Natural killer cell (primary cell): Measurements from ENCODE around the gene GKAP1. TPM values are rescaled to one million over a fixed set of nuclear protein-coding genes. Genes with fewer than 3 reads are reported as not detected.

Experiments
- ATAC-seq, 3 donors: fragments of 150-1000 bp in 2 of 3; fragments of 200-7000 bp in 1 of 3; cut with Tn5 transposase; 1 replicate in 1 of 3; 2 replicates in 2 of 3; pipeline ENCODE4 v1.10.0; 2021; ENCODE audit warnings: mild to moderate bottlenecking in 2 of 3, moderate library complexity in 2 of 3
- DNase-seq, 2 donors: peaks; one replicate each; pipeline versions ENCODE4 v3.0.0 to v3.0.0-alpha.2; 2013 to 2021; ENCODE audit warnings: mixed read lengths in 1 of 2
- H3K27ac ChIP-seq: one replicate; pipeline ENCODE4 v1.5.1; 2013; ENCODE audit warnings: mild to moderate bottlenecking, low read length
- H3K27me3 ChIP-seq: one replicate; pipeline ENCODE4 v1.6.1; 2013; ENCODE audit warnings: low read length; ENCODE audit not compliant: control insufficient read depth, insufficient read depth
- H3K36me3 ChIP-seq: one replicate; pipeline ENCODE4 v1.6.1; 2013; ENCODE audit warnings: low read length; ENCODE audit not compliant: control insufficient read depth, insufficient read depth
- H3K4me1 ChIP-seq: one replicate; pipeline ENCODE4 v1.6.1; 2013; ENCODE audit warnings: low read length; ENCODE audit not compliant: control insufficient read depth, insufficient read depth
- H3K4me3 ChIP-seq: one replicate; pipeline ENCODE4 v1.5.1; 2013; ENCODE audit warnings: low read length
- H3K9me3 ChIP-seq: one replicate; pipeline ENCODE4 v1.6.1; 2013; ENCODE audit warnings: low read length; ENCODE audit not compliant: control insufficient read depth, insufficient read depth
- H3K27ac Mint-ChIP-seq, 2 donors: one replicate each; pipeline ENCODE4 v1.8.0; 2022; ENCODE audit warnings: mild to moderate bottlenecking in 2 of 2, mixed read lengths in 2 of 2, moderate library complexity in 1 of 2
- H3K27me3 Mint-ChIP-seq, 2 donors: one replicate each; pipeline ENCODE4 v1.8.0; 2022; ENCODE audit warnings: low read depth in 2 of 2, mixed read lengths in 2 of 2
- H3K36me3 Mint-ChIP-seq: one replicate; pipeline ENCODE4 v1.8.0; 2022; ENCODE audit warnings: mixed read lengths
- H3K4me1 Mint-ChIP-seq, 2 donors: one replicate each; pipeline ENCODE4 v1.8.0; 2022; ENCODE audit warnings: mixed read lengths in 2 of 2
- H3K4me3 Mint-ChIP-seq: one replicate; pipeline ENCODE4 v1.8.0; 2022; ENCODE audit warnings: mild to moderate bottlenecking, moderate library complexity, mixed read lengths
- H3K9me3 Mint-ChIP-seq, 2 donors: one replicate each; pipeline ENCODE4 v1.8.0; 2022; ENCODE audit warnings: mixed read lengths in 2 of 2
- WGBS: methylation state at CpG from one replicate; pipeline ENCODE4 v1.1.7; 2013; ENCODE audit warnings: missing lambda C conversion rate; ENCODE audit not compliant: insufficient coverage; 5-methylcytosine and 5-hydroxymethylcytosine counted together
- intact Hi-C: fragments of 100-400 bp; cut with micrococcal nuclease; formaldehyde crosslinking; loops from one replicate; pipeline ENCODE4 v1.14.2; 2022
- total RNA-seq, 4 donors: library from RNA; stranded (reverse); fragments of 120-200 nt in 1 of 4; gene quantifications; one replicate each; pipeline versions ENCODE4 v1.2.3 to v1.2.4, GENCODE V29; 2013 to 2022
- TF ChIP-seq, protein P1 (sequence below): fragments of 200-600 bp; IDR thresholded peaks from one replicate; pipeline ENCODE4 v1.8.0; 2022; ENCODE audit warnings: antibody characterized with exemption

GKAP1 gene
- total RNA-seq, 3 donors from 2014 or later (not counting 1 experiment from before 2014, with no cell fraction given): 4.0 to 9.4 (median 5.6) TPM

DNA sequence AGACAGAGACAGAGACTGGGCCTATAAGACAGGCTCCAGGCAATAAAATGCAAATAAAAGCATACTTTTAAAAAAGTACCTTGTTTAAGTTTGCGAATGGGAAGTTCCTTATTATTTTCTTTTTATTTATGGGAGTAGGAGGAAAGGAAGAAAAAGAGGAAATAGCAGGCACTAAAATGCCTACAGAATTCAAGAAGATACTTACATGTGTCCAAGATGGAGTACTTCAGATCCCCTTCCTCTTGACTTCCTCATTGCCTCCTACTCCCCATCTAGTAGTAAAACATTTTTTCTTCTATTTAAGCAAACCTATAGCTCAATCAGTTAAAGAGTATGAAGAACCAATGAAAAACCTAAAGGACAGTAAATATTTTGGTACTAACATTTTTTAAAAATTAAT is 24.8 kb downstream of the GKAP1 start:
- Mint-ChIP-seq H3K4me1 (no peaks in the 10 kb centered on the region), H3K4me3 (no peak overlapping the region), H3K27ac (no peak overlapping the region), H3K36me3 (no peaks in the 10 kb centered on the region), H3K9me3 (no peaks in the 10 kb centered on the region), H3K27me3 (no peaks in the 10 kb centered on the region)
- ATAC-seq: no peak
- H3K4me1 ChIP-seq: no peaks in the 10 kb centered on the region
- H3K27ac ChIP-seq: no peak overlapping the region
- H3K9me3 ChIP-seq: no peaks in the 10 kb centered on the region
- no peak for DNase-seq
- TF ChIP-seq, protein P1, sequence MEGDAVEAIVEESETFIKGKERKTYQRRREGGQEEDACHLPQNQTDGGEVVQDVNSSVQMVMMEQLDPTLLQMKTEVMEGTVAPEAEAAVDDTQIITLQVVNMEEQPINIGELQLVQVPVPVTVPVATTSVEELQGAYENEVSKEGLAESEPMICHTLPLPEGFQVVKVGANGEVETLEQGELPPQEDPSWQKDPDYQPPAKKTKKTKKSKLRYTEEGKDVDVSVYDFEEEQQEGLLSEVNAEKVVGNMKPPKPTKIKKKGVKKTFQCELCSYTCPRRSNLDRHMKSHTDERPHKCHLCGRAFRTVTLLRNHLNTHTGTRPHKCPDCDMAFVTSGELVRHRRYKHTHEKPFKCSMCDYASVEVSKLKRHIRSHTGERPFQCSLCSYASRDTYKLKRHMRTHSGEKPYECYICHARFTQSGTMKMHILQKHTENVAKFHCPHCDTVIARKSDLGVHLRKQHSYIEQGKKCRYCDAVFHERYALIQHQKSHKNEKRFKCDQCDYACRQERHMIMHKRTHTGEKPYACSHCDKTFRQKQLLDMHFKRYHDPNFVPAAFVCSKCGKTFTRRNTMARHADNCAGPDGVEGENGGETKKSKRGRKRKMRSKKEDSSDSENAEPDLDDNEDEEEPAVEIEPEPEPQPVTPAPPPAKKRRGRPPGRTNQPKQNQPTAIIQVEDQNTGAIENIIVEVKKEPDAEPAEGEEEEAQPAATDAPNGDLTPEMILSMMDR: no peak
- intact Hi-C loops: no loop called here
- H3K27me3 ChIP-seq: no peaks in the 10 kb centered on the region
- H3K4me3 ChIP-seq: no peak overlapping the region
- peaks cover 3% of the 10 kb centered on the region for H3K36me3 ChIP-seq
- WGBS: no CpG with 5 or more reads among the region's 1 CpG

DNA sequence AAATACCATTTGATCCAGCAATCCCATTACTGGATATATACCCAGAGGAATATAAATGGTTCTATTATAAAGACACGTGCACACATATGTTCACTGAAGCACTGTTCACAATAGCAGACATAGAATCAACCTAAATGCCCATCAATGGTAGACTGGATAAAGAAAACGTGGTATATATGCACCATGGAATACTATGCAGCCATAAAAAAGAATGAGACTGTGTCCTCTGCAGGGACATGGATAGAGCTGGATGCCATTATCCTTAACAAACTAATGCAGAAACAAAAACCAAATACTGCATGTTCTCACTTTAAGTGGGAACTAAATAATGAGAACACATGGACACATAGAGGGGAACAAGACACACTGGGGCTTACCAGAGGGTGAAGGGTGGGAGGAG is 39.4 kb downstream of the GKAP1 start:
- H3K27ac Mint-ChIP-seq: no peak overlapping the region
- no peak overlapping the region for H3K4me3 Mint-ChIP-seq
- H3K27ac ChIP-seq: no peak overlapping the region
- WGBS: 100% methylated on average over 2 of the region's 2 CpGs
- no peaks in the 10 kb centered on the region for H3K9me3 ChIP-seq
- intact Hi-C loops: no loop called here
- no peak for DNase-seq
- H3K27me3 Mint-ChIP-seq: no peaks in the 10 kb centered on the region
- TF ChIP-seq, protein P1: no peak
- no peaks in the 10 kb centered on the region for H3K36me3 Mint-ChIP-seq
- H3K4me1 ChIP-seq: no peaks in the 10 kb centered on the region
- H3K4me3 ChIP-seq: no peak overlapping the region
- H3K4me1 Mint-ChIP-seq: no peaks in the 10 kb centered on the region
- no peaks in the 10 kb centered on the region for H3K9me3 Mint-ChIP-seq
- peaks cover 2% of the 10 kb centered on the region for H3K36me3 ChIP-seq
- H3K27me3 ChIP-seq: no peaks in the 10 kb centered on the region
- no peak for ATAC-seq

DNA sequence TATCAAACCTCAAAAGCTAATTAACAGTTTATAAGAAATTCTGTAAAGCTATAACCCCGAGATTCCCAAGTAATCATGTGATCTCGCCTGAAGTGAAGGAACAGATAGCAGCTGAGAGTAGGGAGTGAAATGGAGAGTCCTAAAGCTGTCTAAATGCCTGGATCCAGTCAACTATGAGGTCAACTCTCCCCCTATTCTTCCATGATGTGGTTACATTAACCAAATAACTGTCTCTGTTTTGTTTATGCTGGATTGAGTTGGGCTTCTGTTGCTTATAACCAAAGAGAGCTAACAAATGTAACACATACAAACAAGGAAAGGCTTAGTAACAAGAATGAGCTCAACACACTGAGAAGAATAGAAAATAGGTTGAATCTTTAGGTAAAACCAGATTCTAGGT is 41.6 kb downstream of the GKAP1 start:
- no peak for ATAC-seq
- Mint-ChIP-seq H3K36me3 (no peaks in the 10 kb centered on the region), H3K4me3 (no peak overlapping the region), H3K27ac (no peak overlapping the region), H3K9me3 (no peaks in the 10 kb centered on the region), H3K4me1 (no peaks in the 10 kb centered on the region), H3K27me3 (no peaks in the 10 kb centered on the region)
- 89% methylated on average over 2 of the region's 2 CpGs for WGBS
- H3K4me3 ChIP-seq: no peak overlapping the region
- no peak overlapping the region for H3K27ac ChIP-seq
- no peaks in the 10 kb centered on the region for H3K4me1 ChIP-seq
- TF ChIP-seq, protein P1: no peak
- H3K9me3 ChIP-seq: no peaks in the 10 kb centered on the region
- no peak for DNase-seq
- no peaks in the 10 kb centered on the region for H3K36me3 ChIP-seq
- H3K27me3 ChIP-seq: no peaks in the 10 kb centered on the region
- intact Hi-C loops: no loop called here

DNA sequence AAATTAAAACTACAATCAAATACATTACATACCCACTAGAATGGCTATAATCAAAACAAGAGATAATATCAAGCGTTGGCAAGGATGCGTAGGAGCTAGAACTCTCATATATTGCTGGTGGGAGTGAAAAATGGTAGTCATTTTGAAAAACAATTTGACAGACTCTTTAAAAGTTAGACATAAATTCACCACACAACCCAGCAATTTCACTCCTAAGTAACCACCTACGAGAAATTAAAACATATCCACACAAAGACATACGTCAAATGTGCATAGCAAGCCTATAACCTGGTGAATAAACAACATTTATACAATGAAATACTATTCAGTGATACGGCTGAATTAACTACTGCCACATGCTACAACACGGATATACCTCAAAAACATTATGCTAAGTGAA is 44.7 kb downstream of the GKAP1 start:
- intact Hi-C loops: no loop called here
- H3K9me3 ChIP-seq: no peaks in the 10 kb centered on the region

More for the DNA sequence above, 44.7 kb downstream of the GKAP1 start:
- DNase-seq (no peak), ATAC-seq (no peak)
- Mint-ChIP-seq H3K4me3 (no peak overlapping the region), H3K4me1 (no peaks in the 10 kb centered on the region), H3K27me3 (no peaks in the 10 kb centered on the region), H3K9me3 (no peaks in the 10 kb centered on the region), H3K27ac (no peak overlapping the region), H3K36me3 (no peaks in the 10 kb centered on the region)
- 97% methylated on average over 3 of the region's 6 CpGs for WGBS
- H3K27ac ChIP-seq: no peak overlapping the region
- no peaks in the 10 kb centered on the region for H3K36me3 ChIP-seq
- H3K4me3 ChIP-seq: no peak overlapping the region
- H3K4me1 ChIP-seq: no peaks in the 10 kb centered on the region
- TF ChIP-seq, protein P1: no peak
- H3K27me3 ChIP-seq: no peaks in the 10 kb centered on the region
